Measurements from ENCODE around the gene EIF2AK3. TPM values are rescaled to one million over a fixed set of nuclear protein-coding genes. Genes with fewer than 3 reads are reported as not detected.

Gene EIF2AK3
- total RNA-seq, 2 donors from 2014 or later: 10.2 to 13.4 TPM

- Histone ChIP-seq H3K27me3 (no peaks in the 10 kb centered on the region), H3K4me3 (no peak overlapping the region), H3K27ac (no peak overlapping the region), H3K9me3 (no peaks in the 10 kb centered on the region), H3K4me1 (peaks cover 0 to 29% of the 10 kb centered on the region in 2 donors), H3K36me3 (no peaks in the 10 kb centered on the region)
- DNase-seq (ENCODE audit: low spot score): no peak
- TF ChIP-seq CTCF (IDR thresholded peaks at IDR 0.05): no peak
These were observed 5.0 kb downstream of the EIF2AK3 start for GRCh38 chr2:88622307-88622706.

GRCh38 chr2:88621432-88621831, 5.8 kb downstream of the EIF2AK3 start:
- Histone ChIP-seq H3K27me3 (no peaks in the 10 kb centered on the region), H3K27ac (no peak overlapping the region), H3K4me3 (no peak overlapping the region), H3K4me1 (peaks cover 0 to 29% of the 10 kb centered on the region in 2 donors), H3K36me3 (no peaks in the 10 kb centered on the region), H3K9me3 (no peaks in the 10 kb centered on the region)
- no peak for TF ChIP-seq CTCF (IDR thresholded peaks at IDR 0.05)
- no peak for DNase-seq (ENCODE audit: low spot score)

- TF ChIP-seq CTCF (IDR thresholded peaks at IDR 0.05): no peak
- no peak for DNase-seq (ENCODE audit: low spot score)
- no peak overlapping the region for H3K4me3 ChIP-seq
- no peak overlapping the region for H3K27ac ChIP-seq
- no peaks in the 10 kb centered on the region for H3K27me3 ChIP-seq
- H3K36me3 ChIP-seq: no peaks in the 10 kb centered on the region
- H3K4me1 ChIP-seq: peaks cover 0 to 15% of the 10 kb centered on the region in 2 donors
- no peaks in the 10 kb centered on the region for H3K9me3 ChIP-seq
These were observed 7.2 kb downstream of the EIF2AK3 start for GRCh38 chr2:88620015-88620414.

GRCh38 chr2:88615822-88616221, 11.4 kb downstream of the EIF2AK3 start:
- Histone ChIP-seq H3K4me1 (peaks cover 0 to 9% of the 10 kb centered on the region in 2 donors), H3K4me3 (no peak overlapping the region), H3K9me3 (no peaks in the 10 kb centered on the region), H3K27me3 (no peaks in the 10 kb centered on the region), H3K36me3 (peaks cover 10% of the 10 kb centered on the region), H3K27ac (no peak overlapping the region)
- TF ChIP-seq CTCF (IDR thresholded peaks at IDR 0.05): no peak
- no peak for DNase-seq (ENCODE audit: low spot score)

- H3K9me3 ChIP-seq: no peaks in the 10 kb centered on the region
- H3K27ac ChIP-seq: peak overlapping the region in 1 of 2 donors; percentile 61
- no peaks in the 10 kb centered on the region for H3K27me3 ChIP-seq
- no peak for TF ChIP-seq CTCF (IDR thresholded peaks at IDR 0.05)
- DNase-seq (ENCODE audit: low spot score): no peak
- no peak overlapping the region for H3K4me3 ChIP-seq
- peaks cover 0 to 5% of the 10 kb centered on the region in 2 donors for H3K4me1 ChIP-seq
- H3K36me3 ChIP-seq: peaks cover 10% of the 10 kb centered on the region
These were observed 12.6 kb downstream of the EIF2AK3 start for GRCh38 chr2:88614497-88615157.

- H3K27me3 ChIP-seq: no peaks in the 10 kb centered on the region
- no peak overlapping the region for H3K4me3 ChIP-seq
- H3K4me1 ChIP-seq: peaks cover 0 to 5% of the 10 kb centered on the region in 2 donors
- no peaks in the 10 kb centered on the region for H3K9me3 ChIP-seq
- no peak for DNase-seq (ENCODE audit: low spot score)
- H3K27ac ChIP-seq: peak overlapping the region in 1 of 2 donors; percentile 61
- TF ChIP-seq CTCF (IDR thresholded peaks at IDR 0.05): no peak
- H3K36me3 ChIP-seq: peaks cover 10% of the 10 kb centered on the region
These were observed 13.3 kb downstream of the EIF2AK3 start for GRCh38 chr2:88613921-88614320.
